Left kidney (tissue), 2 donors: Measurements from ENCODE around the gene PPID. TPM values are rescaled to one million over a fixed set of nuclear protein-coding genes. Genes with fewer than 3 reads are reported as not detected.
A peak's percentile ranks its signal among the peaks of the same experiment; 100 is the strongest.
"Not testable (repeated sequence)": the region's sequence is repeated elsewhere in the genome, so short reads cannot be mapped to it uniquely, and the experiment has no call there.

Experiments used
- DNase-seq: peaks from one replicate; pipeline ENCODE4 v3.0.0-alpha.2; 2013
- polyA plus RNA-seq: library from polyadenylated mRNA; unstranded; fragments of 120-200 nt; gene quantifications from one replicate; pipeline ENCODE4 v1.2.1, GENCODE V29; 2013; ENCODE audit not compliant: insufficient read length

The PPID gene
- polyA plus RNA-seq, 1 donor: 79.6 TPM

- peak; percentile 71 for DNase-seq
These were observed 52.1 kb downstream of the PPID start for GRCh38 chr4:158670975-158671664.

GRCh38 chr4:158669310-158669709, 53.9 kb downstream of the PPID start:
- DNase-seq: no peak

- DNase-seq: no peak
These were observed 55.5 kb downstream of the PPID start for GRCh38 chr4:158667651-158668198.

- DNase-seq: no peak
These were observed 56.3 kb downstream of the PPID start for GRCh38 chr4:158666892-158667291.

- DNase-seq: no peak
These were observed 58.4 kb downstream of the PPID start for GRCh38 chr4:158664806-158665205.

- DNase-seq: not testable (repeated sequence)
These were observed 59.2 kb downstream of the PPID start for GRCh38 chr4:158663707-158664625.

- DNase-seq: not testable (repeated sequence)
These were observed 59.9 kb downstream of the PPID start for GRCh38 chr4:158663255-158663654.

Other genes with a start within 250 kb of the PPID start
- 0.37 TPM for gene RXFP1, start 201.5 kb downstream of the PPID start, polyA plus RNA-seq
- 25.9 TPM for gene C4orf46, start 51.5 kb downstream of the PPID start, polyA plus RNA-seq
- gene ETFDH, start 51.1 kb downstream of the PPID start, polyA plus RNA-seq: 37.9 TPM
- gene FNIP2, start 45.6 kb upstream of the PPID start, polyA plus RNA-seq: 46.8 TPM